H9 (cell line): Measurements from ENCODE around the gene UNCX. TPM values are rescaled to one million over a fixed set of nuclear protein-coding genes. Genes with fewer than 3 reads are reported as not detected.

Experiments
- DNase-seq: peaks from one replicate; pipeline ENCODE4 v3.0.0-alpha.2; 2017
- H2AFZ ChIP-seq: one replicate; pipeline ENCODE4 v1.6.1; 2013; ENCODE audit warnings: mild to moderate bottlenecking, low read length, control low read depth, moderate library complexity
- H2AK5ac ChIP-seq: 2 replicates; pipeline ENCODE4 v1.6.1; 2013; ENCODE audit warnings: low read length, control low read depth, mixed read lengths; ENCODE audit not compliant: insufficient read length
- H2BK120ac ChIP-seq: one replicate; pipeline ENCODE4 v1.6.1; 2013; ENCODE audit warnings: low read depth, mild to moderate bottlenecking, low read length, control low read depth, inconsistent platforms; ENCODE audit not compliant: poor library complexity, severe bottlenecking
- H2BK12ac ChIP-seq: 2 replicates; pipeline ENCODE4 v1.6.1; 2013; ENCODE audit warnings: low read length, control low read depth, mixed read lengths, low read depth; ENCODE audit not compliant: insufficient read length
- H2BK15ac ChIP-seq: 2 replicates; pipeline ENCODE4 v1.6.1; 2013; ENCODE audit warnings: low read depth, low read length, control low read depth
- H2BK20ac ChIP-seq: one replicate; pipeline ENCODE4 v1.6.1; 2013; ENCODE audit warnings: low read depth, mild to moderate bottlenecking, low read length, control low read depth, inconsistent platforms; ENCODE audit not compliant: poor library complexity, severe bottlenecking
- H2BK5ac ChIP-seq: 2 replicates; pipeline ENCODE4 v1.6.1; 2013; ENCODE audit warnings: low read length, control low read depth, mixed read lengths; ENCODE audit not compliant: insufficient read length
- H3K14ac ChIP-seq: 2 replicates; pipeline ENCODE4 v1.6.1; 2013; ENCODE audit warnings: low read length, control low read depth; ENCODE audit not compliant: insufficient read depth
- H3K18ac ChIP-seq: 2 replicates; pipeline ENCODE4 v1.6.1; 2013; ENCODE audit warnings: low read depth, mild to moderate bottlenecking, mixed read lengths, low read length, control low read depth; ENCODE audit not compliant: insufficient read length
- H3K23ac ChIP-seq: 2 replicates; pipeline ENCODE4 v1.6.1; 2013; ENCODE audit warnings: low read length, control low read depth, mixed read lengths, low read depth; ENCODE audit not compliant: insufficient read length
- H3K23me2 ChIP-seq: 2 replicates; pipeline ENCODE4 v1.6.1; 2013; ENCODE audit warnings: low read depth, mild to moderate bottlenecking, mixed read lengths, low read length, control low read depth; ENCODE audit not compliant: insufficient read length, poor library complexity, severe bottlenecking
- H3K27ac ChIP-seq: 2 replicates; pipeline ENCODE4 v1.5.1; 2013; ENCODE audit warnings: low read length, control low read depth, mixed read lengths, low read depth; ENCODE audit not compliant: insufficient read length
- H3K27me3 ChIP-seq: 2 replicates; pipeline ENCODE4 v1.6.1; 2013; ENCODE audit warnings: low read length, control low read depth, inconsistent platforms; ENCODE audit not compliant: insufficient read depth
- H3K4ac ChIP-seq: 2 replicates; pipeline ENCODE4 v1.6.1; 2013; ENCODE audit warnings: low read depth, mild to moderate bottlenecking, control low read depth, inconsistent platforms, low read length, moderate library complexity
- H3K4me1 ChIP-seq: 2 replicates; pipeline ENCODE4 v1.6.1; 2013; ENCODE audit warnings: low read length, control low read depth, inconsistent platforms; ENCODE audit not compliant: insufficient read depth
- H3K4me2 ChIP-seq: 2 replicates; pipeline ENCODE4 v1.6.1; 2013; ENCODE audit warnings: low read length, control low read depth, mixed read lengths; ENCODE audit not compliant: insufficient read length, insufficient read depth
- H3K56ac ChIP-seq: 2 replicates; pipeline ENCODE4 v1.6.1; 2013; ENCODE audit warnings: low read depth, mild to moderate bottlenecking, mixed read lengths, low read length, control low read depth; ENCODE audit not compliant: insufficient read length
- H3K79me1 ChIP-seq: 2 replicates; pipeline ENCODE4 v1.6.1; 2013; ENCODE audit warnings: low read depth, mild to moderate bottlenecking, moderate library complexity, low read length, control low read depth, inconsistent platforms; ENCODE audit not compliant: insufficient read depth, poor library complexity, severe bottlenecking
- H3K79me2 ChIP-seq: 2 replicates; pipeline ENCODE4 v1.6.1; 2013; ENCODE audit warnings: low read length, control low read depth, inconsistent platforms; ENCODE audit not compliant: insufficient read depth
- H3K9ac ChIP-seq: 2 replicates; pipeline ENCODE4 v1.6.1; 2013; ENCODE audit warnings: low read length, control low read depth, mixed read lengths; ENCODE audit not compliant: insufficient read length; ENCODE audit errors: extremely low read depth
- H3K9me3 ChIP-seq: one replicate; pipeline ENCODE4 v1.6.1; 2013; ENCODE audit warnings: low read depth, low read length, inconsistent platforms; ENCODE audit not compliant: control insufficient read depth
- H3T11ph ChIP-seq: one replicate; pipeline ENCODE4 v1.6.1; 2013; ENCODE audit warnings: mild to moderate bottlenecking, low read length, control low read depth, inconsistent platforms
- H4K20me1 ChIP-seq: one replicate; pipeline ENCODE4 v1.6.1; 2013; ENCODE audit not compliant: control insufficient read depth, insufficient read length, insufficient read depth
- H4K5ac ChIP-seq: 2 replicates; pipeline ENCODE4 v1.6.1; 2013; ENCODE audit warnings: low read depth, mild to moderate bottlenecking, mixed read lengths, low read length, control low read depth; ENCODE audit not compliant: insufficient read length
- H4K8ac ChIP-seq: replicated peaks from 2 replicates; pipeline ENCODE4 v1.6.1; 2013; ENCODE audit warnings: low read length, control low read depth, mixed read lengths, low read depth; ENCODE audit not compliant: insufficient read length
- H4K91ac ChIP-seq: 2 replicates; pipeline ENCODE4 v1.6.1; 2013; ENCODE audit warnings: low read depth, mild to moderate bottlenecking, moderate library complexity, mixed read lengths, low read length, control low read depth; ENCODE audit not compliant: insufficient read length
- H3K27ac Mint-ChIP-seq, 3 experiments: 2 replicates in 2 of 3; 3 replicates in 1 of 3; pipeline ENCODE4 v1.8.0; 2020 to 2021; ENCODE audit warnings: mixed read lengths in 3 of 3, mild to moderate bottlenecking in 1 of 3, moderate library complexity in 1 of 3
- H3K27me3 Mint-ChIP-seq: 2 replicates; pipeline ENCODE4 v1.8.0; 2021; ENCODE audit warnings: low read depth, mild to moderate bottlenecking, moderate library complexity, mixed read lengths
- H3K36me3 Mint-ChIP-seq, 3 experiments: 2 replicates in 2 of 3; 3 replicates in 1 of 3; pipeline ENCODE4 v1.8.0; 2020 to 2021; ENCODE audit warnings: low read depth in 3 of 3, mixed read lengths in 3 of 3; ENCODE audit not compliant: insufficient read depth in 1 of 3
- H3K4me1 Mint-ChIP-seq, 2 experiments: 2 replicates each; pipeline ENCODE4 v1.8.0; 2020; ENCODE audit warnings: mixed read lengths in 2 of 2
- H3K4me3 Mint-ChIP-seq, 2 experiments: 2 replicates in 1 of 2; 3 replicates in 1 of 2; pipeline ENCODE4 v1.8.0; 2020 to 2021; ENCODE audit warnings: mild to moderate bottlenecking in 2 of 2, mixed read lengths in 2 of 2, moderate library complexity in 1 of 2
- H3K9me3 Mint-ChIP-seq, 2 experiments: 2 replicates in 1 of 2; 3 replicates in 1 of 2; pipeline ENCODE4 v1.8.0; 2020; ENCODE audit warnings: mild to moderate bottlenecking in 2 of 2, mixed read lengths in 2 of 2, moderate library complexity in 1 of 2
- WGBS: extraction: QIAGEN DNeasy Blood & Tissue Kit; methylation state at CpG from one replicate; pipeline ENCODE4 v1.1.7; 2013; ENCODE audit warnings: missing lambda C conversion rate, low lambda C conversion rate, mixed read lengths; ENCODE audit not compliant: insufficient read length; ENCODE audit errors: extremely low coverage; 5-methylcytosine and 5-hydroxymethylcytosine counted together
- total RNA-seq: library from RNA; stranded (reverse); gene quantifications from 2 replicates; pipeline ENCODE4 v1.2.1, GENCODE V29; 2021
- TF ChIP-seq, protein P1 (sequence below): fragments of 200-600 bp; sonication (generic); conservative IDR thresholded peaks from 3 replicates; pipeline ENCODE4 v1.8.0; 2021; ENCODE audit warnings: antibody characterized with exemption, mild to moderate bottlenecking

The UNCX gene
- total RNA-seq, 1 experiment from 2014 or later, result not detected

DNA sequence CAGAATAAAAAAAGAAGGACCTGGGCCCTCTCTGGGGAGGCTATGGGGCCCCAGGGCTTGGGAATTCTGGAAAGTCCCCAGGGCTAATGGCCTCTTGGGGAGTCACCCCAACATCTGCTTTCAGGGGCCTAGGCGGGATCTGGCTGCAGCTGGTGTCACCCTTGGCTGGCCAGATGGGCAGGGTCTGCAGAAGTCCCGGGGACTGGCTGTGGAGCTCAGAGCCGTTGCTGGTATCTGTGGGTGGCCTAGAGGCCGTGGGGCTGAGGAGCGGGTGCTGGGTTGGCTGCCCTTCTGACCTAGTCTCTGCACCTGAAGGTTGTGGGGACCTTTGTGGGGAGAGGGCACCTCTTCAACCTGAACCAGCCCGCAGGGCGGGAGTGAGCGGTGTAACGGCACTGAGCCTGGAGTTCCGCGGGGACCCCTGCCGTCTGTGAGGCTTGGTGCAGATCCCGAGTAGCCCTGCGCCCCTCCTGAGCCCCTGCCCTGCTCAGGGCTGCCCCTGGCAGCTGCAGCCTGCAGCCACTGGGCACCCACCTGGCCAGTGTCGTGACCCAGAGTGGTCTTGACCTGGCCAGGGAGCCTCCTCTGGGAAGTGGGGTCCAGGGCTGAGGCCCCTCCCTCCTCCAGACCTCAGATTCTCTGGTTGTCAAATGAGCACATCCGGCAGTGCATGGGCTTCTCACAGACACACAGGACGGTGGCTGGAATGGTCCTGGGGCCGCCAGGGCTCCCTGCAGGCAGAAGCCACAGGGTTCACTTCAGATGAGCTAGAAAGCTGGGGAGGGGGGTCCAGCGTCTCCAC, 51.5 kb downstream of the UNCX start:
- no peak overlapping the region for H3K23ac ChIP-seq
- Mint-ChIP-seq H3K4me1 (no peaks in the 10 kb centered on the region), H3K9me3 (peaks cover 0 to 4% of the 10 kb centered on the region in 2 experiments; a peak in 2 of 5 replicates), H3K4me3 (no peak overlapping the region), H3K27ac (no peak overlapping the region), H3K36me3 (no peaks in the 10 kb centered on the region; a peak in 1 of 7 replicates), H3K27me3 (peaks cover 25% of the 10 kb centered on the region)
- H3K79me1 ChIP-seq, result no peaks in the 10 kb centered on the region
- H3K27ac ChIP-seq, result no peak overlapping the region
- no peak overlapping the region for H3K4me2 ChIP-seq
- no peaks in the 10 kb centered on the region for H3K4me1 ChIP-seq
- H3T11ph ChIP-seq, result no peak overlapping the region
- no peak for DNase-seq
- no peak overlapping the region for H4K5ac ChIP-seq
- no peaks in the 10 kb centered on the region for H3K79me2 ChIP-seq
- no peak overlapping the region for H3K4ac ChIP-seq
- H3K56ac ChIP-seq, result no peak overlapping the region
- no CpG with 5 or more reads among the region's 19 CpGs for WGBS
- H3K18ac ChIP-seq, result no peak overlapping the region
- H3K14ac ChIP-seq, result no peak overlapping the region
- no peak overlapping the region for H2BK5ac ChIP-seq
- H2BK12ac ChIP-seq, result no peak overlapping the region
- H3K23me2 ChIP-seq, result no peaks in the 10 kb centered on the region
- H4K91ac ChIP-seq, result no peak overlapping the region
- H4K20me1 ChIP-seq, result no peaks in the 10 kb centered on the region
- H4K8ac ChIP-seq, result no peak overlapping the region
- no peak overlapping the region for H2AFZ ChIP-seq
- no peak overlapping the region for H3K9ac ChIP-seq
- no peak overlapping the region for H2BK20ac ChIP-seq
- H2BK120ac ChIP-seq, result no peak overlapping the region
- H2BK15ac ChIP-seq, result no peak overlapping the region
- no peaks in the 10 kb centered on the region for H3K9me3 ChIP-seq
- no peaks in the 10 kb centered on the region for H3K27me3 ChIP-seq
- H2AK5ac ChIP-seq, result no peak overlapping the region
- TF ChIP-seq, protein P1, sequence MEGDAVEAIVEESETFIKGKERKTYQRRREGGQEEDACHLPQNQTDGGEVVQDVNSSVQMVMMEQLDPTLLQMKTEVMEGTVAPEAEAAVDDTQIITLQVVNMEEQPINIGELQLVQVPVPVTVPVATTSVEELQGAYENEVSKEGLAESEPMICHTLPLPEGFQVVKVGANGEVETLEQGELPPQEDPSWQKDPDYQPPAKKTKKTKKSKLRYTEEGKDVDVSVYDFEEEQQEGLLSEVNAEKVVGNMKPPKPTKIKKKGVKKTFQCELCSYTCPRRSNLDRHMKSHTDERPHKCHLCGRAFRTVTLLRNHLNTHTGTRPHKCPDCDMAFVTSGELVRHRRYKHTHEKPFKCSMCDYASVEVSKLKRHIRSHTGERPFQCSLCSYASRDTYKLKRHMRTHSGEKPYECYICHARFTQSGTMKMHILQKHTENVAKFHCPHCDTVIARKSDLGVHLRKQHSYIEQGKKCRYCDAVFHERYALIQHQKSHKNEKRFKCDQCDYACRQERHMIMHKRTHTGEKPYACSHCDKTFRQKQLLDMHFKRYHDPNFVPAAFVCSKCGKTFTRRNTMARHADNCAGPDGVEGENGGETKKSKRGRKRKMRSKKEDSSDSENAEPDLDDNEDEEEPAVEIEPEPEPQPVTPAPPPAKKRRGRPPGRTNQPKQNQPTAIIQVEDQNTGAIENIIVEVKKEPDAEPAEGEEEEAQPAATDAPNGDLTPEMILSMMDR, result no peak
